ENCODE data around the gene MAPK6. TPM values are rescaled to one million over a fixed set of nuclear protein-coding genes. Genes with fewer than 3 reads are reported as not detected.
A peak's percentile ranks its signal among the peaks of the same experiment; 100 is the strongest.
"Not testable (repeated sequence)": the region's sequence is repeated elsewhere in the genome, so short reads cannot be mapped to it uniquely, and the experiment has no call there.

The MAPK6 gene
- total RNA-seq: 10 to 100 TPM; 16.6 to 21.5 TPM
- long read RNA-seq, full-length matches to known transcripts: 29 of 35 reads
- long read RNA-seq, partial matches to known transcripts: 2 of 35 reads
- long read RNA-seq, other reads (novel, unspliced or antisense): 4 of 35 reads

GRCh38 chr15:52018693-52019393, at the start of gene MAPK6:
MAPK6 (plus strand) TSS chr15:52019219; CDS start chr15:52046461, 27,242 bp downstream.
- intact Hi-C loops (cut with DNase I): no loop called here
- peak; percentile 94 to 96 for ATAC-seq

GRCh38 chr15:51969728-51970127, 49.3 kb upstream of the MAPK6 start:
- intact Hi-C loops (cut with DNase I): loop anchor here in 1 of 2 donors (2.0 kb wide), 1 partner anchor 109 kb away; no protein-coding TSS in a partner anchor
- no peak for DNase-seq
- ATAC-seq: no peak

More at GRCh38 chr15:52018693-52019393, at the start of gene MAPK6:
- DNase-seq: peak; percentile 94

- intact Hi-C loops (cut with DNase I): loop anchor here in 1 of 2 donors (2.0 kb wide), 1 partner anchor 109 kb away; no protein-coding TSS in a partner anchor
- no peak for ATAC-seq
- no peak for DNase-seq
Measured at GRCh38 chr15:51970132-51970817, 48.7 kb upstream of the MAPK6 start.

- intact Hi-C loops (cut with DNase I): loop anchor here in 1 of 2 donors (2.0 kb wide), 1 partner anchor 108 kb away; no protein-coding TSS in a partner anchor
- DNase-seq (no peak), ATAC-seq (peak in 1 of 2 donors; percentile 4)
Measured at GRCh38 chr15:51971032-51971374, 48.0 kb upstream of the MAPK6 start.

- intact Hi-C loops (cut with DNase I): loop anchor here in 1 of 2 donors (2.0 kb wide), 1 partner anchor 107 kb away; no protein-coding TSS in a partner anchor
- DNase-seq (peak; percentile 93), ATAC-seq (peak; percentile 94 to 97)
Measured at GRCh38 chr15:51971375-51972133, 47.5 kb upstream of the MAPK6 start, which contains the start of gene LEO1. LEO1 (minus strand) TSS chr15:51971778; CDS start chr15:51971745, 33 bp downstream.

GRCh38 chr15:51973220-51973619, 45.8 kb upstream of the MAPK6 start:
- no peak for ATAC-seq
- intact Hi-C loops (cut with DNase I): no loop called here
- DNase-seq: no peak

- DNase-seq (no peak), ATAC-seq (no peak)
- intact Hi-C loops (cut with DNase I): no loop called here
Measured at GRCh38 chr15:51973775-51974174, 45.2 kb upstream of the MAPK6 start.

GRCh38 chr15:51982013-51982769, 36.8 kb upstream of the MAPK6 start:
- intact Hi-C loops (cut with DNase I): loop anchor here in 1 of 2 donors (10.0 kb wide), 1 partner anchor 93 kb away; no protein-coding TSS in a partner anchor
- DNase-seq: no peak
- ATAC-seq: peak; percentile 73 to 89

GRCh38 chr15:51982770-51983103, 36.3 kb upstream of the MAPK6 start:
- ATAC-seq: no peak
- no peak for DNase-seq
- intact Hi-C loops (cut with DNase I): loop anchor here in 1 of 2 donors (10.0 kb wide), 1 partner anchor 92 kb away; no protein-coding TSS in a partner anchor

- intact Hi-C loops (cut with DNase I): no loop called here
- ATAC-seq (no peak), DNase-seq (no peak)
Measured at GRCh38 chr15:51991141-51991540, 27.9 kb upstream of the MAPK6 start.

- DNase-seq (no peak), ATAC-seq (no peak)
- intact Hi-C loops (cut with DNase I): no loop called here
Measured at GRCh38 chr15:51992953-51993352, 26.1 kb upstream of the MAPK6 start.

- intact Hi-C loops (cut with DNase I): no loop called here
- no peak for DNase-seq
- ATAC-seq: peak in 1 of 2 donors; percentile 23
Measured at GRCh38 chr15:52002351-52002750, 16.7 kb upstream of the MAPK6 start.

GRCh38 chr15:52003089-52003488, 15.9 kb upstream of the MAPK6 start:
- DNase-seq; intact Hi-C loops (cut with DNase I); ATAC-seq: not testable (repeated sequence)

- ATAC-seq (no peak), DNase-seq (no peak)
- intact Hi-C loops (cut with DNase I): no loop called here
Measured at GRCh38 chr15:52003710-52004109, 15.3 kb upstream of the MAPK6 start.

GRCh38 chr15:52004806-52005205, 14.2 kb upstream of the MAPK6 start:
- intact Hi-C loops (cut with DNase I): no loop called here
- ATAC-seq: no peak

GRCh38 chr15:52005748-52006701, 13.0 kb upstream of the MAPK6 start:
- peak in 1 of 2 donors; percentile 68 for ATAC-seq
- intact Hi-C loops (cut with DNase I): no loop called here
- DNase-seq: no peak

More at GRCh38 chr15:52004806-52005205, 14.2 kb upstream of the MAPK6 start:
- DNase-seq: no peak

GRCh38 chr15:52006702-52007340, 12.2 kb upstream of the MAPK6 start:
- intact Hi-C loops (cut with DNase I): no loop called here
- no peak for DNase-seq
- ATAC-seq: peak in 1 of 2 donors; percentile 52

Measured in left cardiac atrium (tissue), 4 donors.